H9 (cell line): ENCODE data around the gene MTFP1. TPM values are rescaled to one million over a fixed set of nuclear protein-coding genes. Genes with fewer than 3 reads are reported as not detected.

Experiments used
- DNase-seq: peaks from one replicate; pipeline ENCODE4 v3.0.0-alpha.2; 2017
- H2AFZ ChIP-seq: one replicate; pipeline ENCODE4 v1.6.1; 2013; ENCODE audit warnings: mild to moderate bottlenecking, low read length, control low read depth, moderate library complexity
- H2AK5ac ChIP-seq: 2 replicates; pipeline ENCODE4 v1.6.1; 2013; ENCODE audit warnings: low read length, control low read depth, mixed read lengths; ENCODE audit not compliant: insufficient read length
- H2BK120ac ChIP-seq: one replicate; pipeline ENCODE4 v1.6.1; 2013; ENCODE audit warnings: low read depth, mild to moderate bottlenecking, low read length, control low read depth, inconsistent platforms; ENCODE audit not compliant: poor library complexity, severe bottlenecking
- H2BK12ac ChIP-seq: 2 replicates; pipeline ENCODE4 v1.6.1; 2013; ENCODE audit warnings: low read length, control low read depth, mixed read lengths, low read depth; ENCODE audit not compliant: insufficient read length
- H2BK15ac ChIP-seq: 2 replicates; pipeline ENCODE4 v1.6.1; 2013; ENCODE audit warnings: low read depth, low read length, control low read depth
- H2BK20ac ChIP-seq: one replicate; pipeline ENCODE4 v1.6.1; 2013; ENCODE audit warnings: low read depth, mild to moderate bottlenecking, low read length, control low read depth, inconsistent platforms; ENCODE audit not compliant: poor library complexity, severe bottlenecking
- H2BK5ac ChIP-seq: 2 replicates; pipeline ENCODE4 v1.6.1; 2013; ENCODE audit warnings: low read length, control low read depth, mixed read lengths; ENCODE audit not compliant: insufficient read length
- H3K14ac ChIP-seq: 2 replicates; pipeline ENCODE4 v1.6.1; 2013; ENCODE audit warnings: low read length, control low read depth; ENCODE audit not compliant: insufficient read depth
- H3K18ac ChIP-seq: 2 replicates; pipeline ENCODE4 v1.6.1; 2013; ENCODE audit warnings: low read depth, mild to moderate bottlenecking, mixed read lengths, low read length, control low read depth; ENCODE audit not compliant: insufficient read length
- H3K23ac ChIP-seq: 2 replicates; pipeline ENCODE4 v1.6.1; 2013; ENCODE audit warnings: low read length, control low read depth, mixed read lengths, low read depth; ENCODE audit not compliant: insufficient read length
- H3K23me2 ChIP-seq: 2 replicates; pipeline ENCODE4 v1.6.1; 2013; ENCODE audit warnings: low read depth, mild to moderate bottlenecking, mixed read lengths, low read length, control low read depth; ENCODE audit not compliant: insufficient read length, poor library complexity, severe bottlenecking
- H3K27ac ChIP-seq: 2 replicates; pipeline ENCODE4 v1.5.1; 2013; ENCODE audit warnings: low read length, control low read depth, mixed read lengths, low read depth; ENCODE audit not compliant: insufficient read length
- H3K27me3 ChIP-seq: 2 replicates; pipeline ENCODE4 v1.6.1; 2013; ENCODE audit warnings: low read length, control low read depth, inconsistent platforms; ENCODE audit not compliant: insufficient read depth
- H3K4ac ChIP-seq: 2 replicates; pipeline ENCODE4 v1.6.1; 2013; ENCODE audit warnings: low read depth, mild to moderate bottlenecking, control low read depth, inconsistent platforms, low read length, moderate library complexity
- H3K4me1 ChIP-seq: 2 replicates; pipeline ENCODE4 v1.6.1; 2013; ENCODE audit warnings: low read length, control low read depth, inconsistent platforms; ENCODE audit not compliant: insufficient read depth
- H3K4me2 ChIP-seq: 2 replicates; pipeline ENCODE4 v1.6.1; 2013; ENCODE audit warnings: low read length, control low read depth, mixed read lengths; ENCODE audit not compliant: insufficient read length, insufficient read depth
- H3K56ac ChIP-seq: 2 replicates; pipeline ENCODE4 v1.6.1; 2013; ENCODE audit warnings: low read depth, mild to moderate bottlenecking, mixed read lengths, low read length, control low read depth; ENCODE audit not compliant: insufficient read length
- H3K79me1 ChIP-seq: 2 replicates; pipeline ENCODE4 v1.6.1; 2013; ENCODE audit warnings: low read depth, mild to moderate bottlenecking, moderate library complexity, low read length, control low read depth, inconsistent platforms; ENCODE audit not compliant: insufficient read depth, poor library complexity, severe bottlenecking
- H3K79me2 ChIP-seq: 2 replicates; pipeline ENCODE4 v1.6.1; 2013; ENCODE audit warnings: low read length, control low read depth, inconsistent platforms; ENCODE audit not compliant: insufficient read depth
- H3K9ac ChIP-seq: 2 replicates; pipeline ENCODE4 v1.6.1; 2013; ENCODE audit warnings: low read length, control low read depth, mixed read lengths; ENCODE audit not compliant: insufficient read length; ENCODE audit errors: extremely low read depth
- H3K9me3 ChIP-seq: one replicate; pipeline ENCODE4 v1.6.1; 2013; ENCODE audit warnings: low read depth, low read length, inconsistent platforms; ENCODE audit not compliant: control insufficient read depth
- H3T11ph ChIP-seq: one replicate; pipeline ENCODE4 v1.6.1; 2013; ENCODE audit warnings: mild to moderate bottlenecking, low read length, control low read depth, inconsistent platforms
- H4K20me1 ChIP-seq: one replicate; pipeline ENCODE4 v1.6.1; 2013; ENCODE audit not compliant: control insufficient read depth, insufficient read length, insufficient read depth
- H4K5ac ChIP-seq: 2 replicates; pipeline ENCODE4 v1.6.1; 2013; ENCODE audit warnings: low read depth, mild to moderate bottlenecking, mixed read lengths, low read length, control low read depth; ENCODE audit not compliant: insufficient read length
- H4K8ac ChIP-seq: replicated peaks from 2 replicates; pipeline ENCODE4 v1.6.1; 2013; ENCODE audit warnings: low read length, control low read depth, mixed read lengths, low read depth; ENCODE audit not compliant: insufficient read length
- H4K91ac ChIP-seq: 2 replicates; pipeline ENCODE4 v1.6.1; 2013; ENCODE audit warnings: low read depth, mild to moderate bottlenecking, moderate library complexity, mixed read lengths, low read length, control low read depth; ENCODE audit not compliant: insufficient read length
- H3K27ac Mint-ChIP-seq, 3 experiments: 2 replicates in 2 of 3; 3 replicates in 1 of 3; pipeline ENCODE4 v1.8.0; 2020 to 2021; ENCODE audit warnings: mixed read lengths in 3 of 3, mild to moderate bottlenecking in 1 of 3, moderate library complexity in 1 of 3
- H3K27me3 Mint-ChIP-seq: 2 replicates; pipeline ENCODE4 v1.8.0; 2021; ENCODE audit warnings: low read depth, mild to moderate bottlenecking, moderate library complexity, mixed read lengths
- H3K36me3 Mint-ChIP-seq, 3 experiments: 2 replicates in 2 of 3; 3 replicates in 1 of 3; pipeline ENCODE4 v1.8.0; 2020 to 2021; ENCODE audit warnings: low read depth in 3 of 3, mixed read lengths in 3 of 3; ENCODE audit not compliant: insufficient read depth in 1 of 3
- H3K4me1 Mint-ChIP-seq, 2 experiments: 2 replicates each; pipeline ENCODE4 v1.8.0; 2020; ENCODE audit warnings: mixed read lengths in 2 of 2
- H3K4me3 Mint-ChIP-seq, 2 experiments: 2 replicates in 1 of 2; 3 replicates in 1 of 2; pipeline ENCODE4 v1.8.0; 2020 to 2021; ENCODE audit warnings: mild to moderate bottlenecking in 2 of 2, mixed read lengths in 2 of 2, moderate library complexity in 1 of 2
- H3K9me3 Mint-ChIP-seq, 2 experiments: 2 replicates in 1 of 2; 3 replicates in 1 of 2; pipeline ENCODE4 v1.8.0; 2020; ENCODE audit warnings: mild to moderate bottlenecking in 2 of 2, mixed read lengths in 2 of 2, moderate library complexity in 1 of 2
- WGBS: extraction: QIAGEN DNeasy Blood & Tissue Kit; methylation state at CpG from one replicate; pipeline ENCODE4 v1.1.7; 2013; ENCODE audit warnings: missing lambda C conversion rate, low lambda C conversion rate, mixed read lengths; ENCODE audit not compliant: insufficient read length; ENCODE audit errors: extremely low coverage; 5-methylcytosine and 5-hydroxymethylcytosine counted together
- total RNA-seq: library from RNA; stranded (reverse); gene quantifications from 2 replicates; pipeline ENCODE4 v1.2.1, GENCODE V29; 2021
- TF ChIP-seq, protein P1 (sequence below): fragments of 200-600 bp; sonication (generic); conservative IDR thresholded peaks from 3 replicates; pipeline ENCODE4 v1.8.0; 2021; ENCODE audit warnings: antibody characterized with exemption, mild to moderate bottlenecking

MTFP1 gene
- total RNA-seq, 1 experiment from 2014 or later = 46.8 TPM

DNA sequence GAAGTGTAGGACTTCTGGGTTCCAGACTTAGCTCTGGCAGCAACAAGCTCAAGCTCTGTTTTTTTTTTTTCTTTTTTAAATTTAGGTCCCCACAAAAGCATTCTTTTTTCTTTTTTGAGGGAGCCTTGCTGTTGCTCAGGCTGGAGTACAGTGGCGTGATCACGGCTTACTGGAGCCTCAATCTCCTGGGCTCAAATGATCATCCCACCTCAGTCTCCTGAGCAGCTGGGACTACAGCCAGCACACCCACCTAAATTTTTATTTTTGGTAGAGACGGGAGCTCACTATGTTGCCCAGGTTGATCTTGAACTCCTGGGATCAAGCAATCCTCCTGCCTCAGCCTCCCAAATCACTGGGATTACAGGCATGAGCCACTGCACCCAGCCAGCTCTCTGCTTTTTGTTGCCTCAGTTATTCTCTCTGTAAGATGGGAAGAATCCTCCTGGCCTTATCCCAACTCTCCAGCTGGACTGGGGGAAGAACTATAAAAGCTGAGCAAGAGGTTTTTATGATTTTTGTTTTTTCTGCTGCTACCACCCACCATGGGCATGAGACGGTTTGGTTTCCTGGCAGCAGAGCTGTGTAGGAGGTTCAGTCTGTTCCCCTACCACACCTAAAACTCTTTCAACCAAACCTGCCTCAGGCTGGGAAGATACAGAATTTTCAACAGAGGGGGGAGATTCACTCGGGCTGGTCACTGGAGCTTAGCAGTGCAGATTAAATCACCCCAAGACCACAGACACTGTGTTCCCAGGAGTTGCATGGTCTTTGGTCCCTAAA, 11.6 kb upstream of the MTFP1 start:
- Histone ChIP-seq H3K9me3 (no peaks in the 10 kb centered on the region), H3K14ac (no peak overlapping the region), H3K56ac (no peak overlapping the region), H2AK5ac (no peak overlapping the region), H3K27ac (no peak overlapping the region), H3K23ac (no peak overlapping the region), H2BK120ac (no peak overlapping the region), H4K5ac (no peak overlapping the region), H2BK12ac (no peak overlapping the region), H3K79me2 (no peaks in the 10 kb centered on the region), H3K79me1 (no peaks in the 10 kb centered on the region), H3K18ac (no peak overlapping the region), H4K20me1 (no peaks in the 10 kb centered on the region), H2BK5ac (no peak overlapping the region), H2BK15ac (no peak overlapping the region), H3K23me2 (no peaks in the 10 kb centered on the region), H3K27me3 (no peaks in the 10 kb centered on the region), H3K9ac (no peak overlapping the region), H4K8ac (no peak overlapping the region), H4K91ac (no peak overlapping the region), H2BK20ac (no peak overlapping the region), H3K4me1 (no peaks in the 10 kb centered on the region), H3K4ac (no peak overlapping the region), H3T11ph (no peak overlapping the region), H3K4me2 (no peak overlapping the region), H2AFZ (no peak overlapping the region)
- H3K27ac Mint-ChIP-seq = no peak overlapping the region
- WGBS = no CpG with 5 or more reads among the region's 5 CpGs
- no peak for DNase-seq
- H3K4me3 Mint-ChIP-seq = no peak overlapping the region
- peaks cover 0 to 5% of the 10 kb centered on the region in 2 experiments; a peak in 1 of 4 replicates for H3K4me1 Mint-ChIP-seq
- TF ChIP-seq, protein P1, sequence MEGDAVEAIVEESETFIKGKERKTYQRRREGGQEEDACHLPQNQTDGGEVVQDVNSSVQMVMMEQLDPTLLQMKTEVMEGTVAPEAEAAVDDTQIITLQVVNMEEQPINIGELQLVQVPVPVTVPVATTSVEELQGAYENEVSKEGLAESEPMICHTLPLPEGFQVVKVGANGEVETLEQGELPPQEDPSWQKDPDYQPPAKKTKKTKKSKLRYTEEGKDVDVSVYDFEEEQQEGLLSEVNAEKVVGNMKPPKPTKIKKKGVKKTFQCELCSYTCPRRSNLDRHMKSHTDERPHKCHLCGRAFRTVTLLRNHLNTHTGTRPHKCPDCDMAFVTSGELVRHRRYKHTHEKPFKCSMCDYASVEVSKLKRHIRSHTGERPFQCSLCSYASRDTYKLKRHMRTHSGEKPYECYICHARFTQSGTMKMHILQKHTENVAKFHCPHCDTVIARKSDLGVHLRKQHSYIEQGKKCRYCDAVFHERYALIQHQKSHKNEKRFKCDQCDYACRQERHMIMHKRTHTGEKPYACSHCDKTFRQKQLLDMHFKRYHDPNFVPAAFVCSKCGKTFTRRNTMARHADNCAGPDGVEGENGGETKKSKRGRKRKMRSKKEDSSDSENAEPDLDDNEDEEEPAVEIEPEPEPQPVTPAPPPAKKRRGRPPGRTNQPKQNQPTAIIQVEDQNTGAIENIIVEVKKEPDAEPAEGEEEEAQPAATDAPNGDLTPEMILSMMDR = no peak
- H3K9me3 Mint-ChIP-seq = no peaks in the 10 kb centered on the region
- peaks cover 13 to 68% (median 44%) of the 10 kb centered on the region in 3 experiments for H3K36me3 Mint-ChIP-seq
- no peaks in the 10 kb centered on the region for H3K27me3 Mint-ChIP-seq
